PFSK-1 (cell line): Measurements from ENCODE around the gene IGSF3.

Experiments used
- FOXP2 ChIP-seq: optimal IDR thresholded peaks from 2 replicates; pipeline ENCODE3; 2011; ENCODE audit warnings: borderline replicate concordance, control low read depth, inconsistent platforms; ENCODE audit not compliant: insufficient read depth; ENCODE audit errors: extremely low read length, extremely low read depth
- POLR2AphosphoS5 ChIP-seq: IDR thresholded peaks from 2 replicates; pipeline ENCODE4 v1.6.1; 2012; ENCODE audit warnings: low read depth, mild to moderate bottlenecking, control low read depth, low read length, moderate library complexity
- REST ChIP-seq, 2 experiments: IDR thresholded peaks; 2 replicates each; pipeline versions ENCODE4 v1.6.1 to v1.8.0; 2011 to 2012; ENCODE audit warnings: low read depth in 2 of 2, low read length in 2 of 2, control low read depth in 1 of 2, inconsistent platforms in 1 of 2, mild to moderate bottlenecking in 1 of 2, moderate library complexity in 1 of 2; ENCODE audit not compliant: insufficient read depth in 1 of 2
- SIN3A ChIP-seq: IDR thresholded peaks from 2 replicates; pipeline ENCODE4 v1.6.1; 2012; ENCODE audit warnings: mild to moderate bottlenecking, low read length, moderate library complexity, borderline replicate concordance; ENCODE audit not compliant: insufficient read depth
- TAF1 ChIP-seq: IDR thresholded peaks from 2 replicates; pipeline ENCODE4 v1.6.1; 2012; ENCODE audit warnings: low read length, control low read depth, borderline replicate concordance; ENCODE audit not compliant: insufficient read depth

IGSF3 gene

GRCh38 chr1:116693759-116694480, 26.4 kb upstream of the IGSF3 start:
- TF ChIP-seq REST (IDR thresholded peaks at IDR 0.05; ENCODE audit: insufficient read depth in 1 of 2, low read depth in 2 of 2, low read length in 2 of 2), result no peak
- TF ChIP-seq FOXP2, result no peak
- no peak for TF ChIP-seq TAF1
- no peak for TF ChIP-seq POLR2AphosphoS5
- TF ChIP-seq SIN3A, result no peak

GRCh38 chr1:116692879-116693278, 25.3 kb upstream of the IGSF3 start:
- no peak for TF ChIP-seq POLR2AphosphoS5
- TF ChIP-seq SIN3A, result no peak
- no peak for TF ChIP-seq TAF1
- no peak for TF ChIP-seq FOXP2
- TF ChIP-seq REST (IDR thresholded peaks at IDR 0.05; ENCODE audit: insufficient read depth in 1 of 2, low read depth in 2 of 2, low read length in 2 of 2), result no peak

- TF ChIP-seq REST (IDR thresholded peaks at IDR 0.05; ENCODE audit: insufficient read depth in 1 of 2, low read depth in 2 of 2, low read length in 2 of 2) (no peak), FOXP2 (no peak), SIN3A (no peak), TAF1 (no peak), POLR2AphosphoS5 (no peak)
These were observed 23.4 kb upstream of the IGSF3 start for GRCh38 chr1:116690849-116691406.

GRCh38 chr1:116690396-116690848, 22.9 kb upstream of the IGSF3 start:
- TF ChIP-seq SIN3A, result no peak
- no peak for TF ChIP-seq FOXP2
- TF ChIP-seq POLR2AphosphoS5, result no peak
- TF ChIP-seq TAF1, result no peak
- TF ChIP-seq REST (IDR thresholded peaks at IDR 0.05; ENCODE audit: insufficient read depth in 1 of 2, low read depth in 2 of 2, low read length in 2 of 2), result no peak
